GM10248 (cell line): ENCODE measurements around the gene SBDS.
"Not testable (repeated sequence)": the region's sequence is repeated elsewhere in the genome, so short reads cannot be mapped to it uniquely, and the experiment has no call there.

Experiments used
- CTCF ChIA-PET: fragments of 300-600 bp; sonication (Branson Sonifier 250); formaldehyde crosslinking; extraction: SDS; loops from one replicate; lab custom pipeline; 2021; ENCODE audit warnings: antibody characterized with exemption; lab: Yijun Ruan, JAX
- POLR2A ChIA-PET: fragments of 350-650 bp; sonication (Branson Sonifier 250); formaldehyde crosslinking; extraction: SDS; loops from one replicate; lab custom pipeline; 2020; ENCODE audit warnings: antibody characterized with exemption; lab: Yijun Ruan, JAX
- DNase-seq: peaks from one replicate; pipeline ENCODE4 v3.0.0; 2012; ENCODE audit errors: extremely low spot score
- TF ChIP-seq, protein P1 (sequence below): IDR thresholded peaks from 2 replicates; pipeline ENCODE4 v1.5.1; 2012; ENCODE audit warnings: mild to moderate bottlenecking, low read depth; ENCODE audit errors: extremely low read depth, missing control alignments, control extremely low read depth

The SBDS gene

DNA sequence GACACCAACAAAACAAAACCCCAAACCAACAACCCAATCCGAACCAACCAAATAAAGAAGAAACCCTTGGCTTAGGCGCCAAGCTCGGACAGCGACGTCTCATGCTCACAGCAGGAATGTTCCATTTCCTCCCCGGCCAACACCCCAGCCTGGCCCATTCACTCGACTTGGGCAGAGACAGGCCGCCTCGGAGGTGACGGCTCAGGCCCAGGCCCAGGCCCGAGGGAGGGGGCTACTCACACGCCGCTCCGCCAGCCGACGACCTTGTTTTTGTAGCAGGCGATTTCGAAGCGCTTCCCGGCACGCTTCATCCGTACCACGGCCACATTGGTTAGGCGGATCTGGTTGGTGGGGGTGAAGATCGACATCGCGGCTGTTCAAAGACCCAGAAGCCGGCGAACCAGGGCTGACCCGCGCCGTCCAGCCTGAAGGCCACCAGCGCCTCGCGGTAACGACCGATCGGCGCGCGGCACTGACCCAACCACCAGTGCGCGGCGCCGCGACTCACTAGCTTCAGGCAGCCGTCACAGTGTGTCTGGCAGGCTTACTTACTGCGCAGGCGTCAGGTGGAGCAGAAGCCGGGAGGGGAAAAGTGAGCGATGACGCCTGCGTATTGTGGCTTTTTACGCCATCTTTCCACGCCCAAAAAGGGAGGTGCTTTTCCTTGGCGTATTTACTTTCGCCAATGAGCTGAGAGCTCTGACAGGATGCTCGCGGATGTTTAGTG lies at the start of gene SBDS:
TSS of gene SBDS (minus strand) at position 537 of the 727 bp plus-strand sequence. CDS start at position 368, 169 bp downstream.
- ChIA-PET POLR2A (interaction anchor here (0.9 to 1.1 kb wide), 3 partner anchors 136 to 400 kb away, joined by 3 read pairs; no protein-coding TSS in a partner anchor), CTCF (interaction anchor here (1.9 kb wide), 1 partner anchor 255 kb away, joined by 3 read pairs; the partner anchor contains the start of gene RABGEF1)
- TF ChIP-seq, protein P1, sequence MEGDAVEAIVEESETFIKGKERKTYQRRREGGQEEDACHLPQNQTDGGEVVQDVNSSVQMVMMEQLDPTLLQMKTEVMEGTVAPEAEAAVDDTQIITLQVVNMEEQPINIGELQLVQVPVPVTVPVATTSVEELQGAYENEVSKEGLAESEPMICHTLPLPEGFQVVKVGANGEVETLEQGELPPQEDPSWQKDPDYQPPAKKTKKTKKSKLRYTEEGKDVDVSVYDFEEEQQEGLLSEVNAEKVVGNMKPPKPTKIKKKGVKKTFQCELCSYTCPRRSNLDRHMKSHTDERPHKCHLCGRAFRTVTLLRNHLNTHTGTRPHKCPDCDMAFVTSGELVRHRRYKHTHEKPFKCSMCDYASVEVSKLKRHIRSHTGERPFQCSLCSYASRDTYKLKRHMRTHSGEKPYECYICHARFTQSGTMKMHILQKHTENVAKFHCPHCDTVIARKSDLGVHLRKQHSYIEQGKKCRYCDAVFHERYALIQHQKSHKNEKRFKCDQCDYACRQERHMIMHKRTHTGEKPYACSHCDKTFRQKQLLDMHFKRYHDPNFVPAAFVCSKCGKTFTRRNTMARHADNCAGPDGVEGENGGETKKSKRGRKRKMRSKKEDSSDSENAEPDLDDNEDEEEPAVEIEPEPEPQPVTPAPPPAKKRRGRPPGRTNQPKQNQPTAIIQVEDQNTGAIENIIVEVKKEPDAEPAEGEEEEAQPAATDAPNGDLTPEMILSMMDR, result peak; percentile 6
- DNase-seq, result peak; percentile 79

DNA sequence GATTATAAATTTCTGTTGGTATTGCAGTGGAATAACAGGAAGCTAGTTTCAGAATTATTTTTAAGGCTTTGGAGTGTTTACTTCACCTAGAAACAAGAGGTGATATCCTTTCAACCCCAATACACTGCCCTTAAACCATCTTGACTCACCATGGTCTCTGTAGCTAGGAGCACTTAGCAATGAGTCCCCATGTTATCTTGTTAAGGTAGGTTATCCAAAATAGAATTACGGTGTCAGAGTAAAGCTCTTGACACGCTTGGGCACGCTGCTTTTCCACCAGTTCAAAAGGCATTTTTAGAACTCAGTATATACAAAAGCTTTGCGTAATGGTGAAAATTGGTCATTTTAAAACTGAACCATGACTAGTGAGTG lies 48.2 kb upstream of the SBDS start:
- DNase-seq, POLR2A ChIA-PET, CTCF ChIA-PET: not testable (repeated sequence)

DNA sequence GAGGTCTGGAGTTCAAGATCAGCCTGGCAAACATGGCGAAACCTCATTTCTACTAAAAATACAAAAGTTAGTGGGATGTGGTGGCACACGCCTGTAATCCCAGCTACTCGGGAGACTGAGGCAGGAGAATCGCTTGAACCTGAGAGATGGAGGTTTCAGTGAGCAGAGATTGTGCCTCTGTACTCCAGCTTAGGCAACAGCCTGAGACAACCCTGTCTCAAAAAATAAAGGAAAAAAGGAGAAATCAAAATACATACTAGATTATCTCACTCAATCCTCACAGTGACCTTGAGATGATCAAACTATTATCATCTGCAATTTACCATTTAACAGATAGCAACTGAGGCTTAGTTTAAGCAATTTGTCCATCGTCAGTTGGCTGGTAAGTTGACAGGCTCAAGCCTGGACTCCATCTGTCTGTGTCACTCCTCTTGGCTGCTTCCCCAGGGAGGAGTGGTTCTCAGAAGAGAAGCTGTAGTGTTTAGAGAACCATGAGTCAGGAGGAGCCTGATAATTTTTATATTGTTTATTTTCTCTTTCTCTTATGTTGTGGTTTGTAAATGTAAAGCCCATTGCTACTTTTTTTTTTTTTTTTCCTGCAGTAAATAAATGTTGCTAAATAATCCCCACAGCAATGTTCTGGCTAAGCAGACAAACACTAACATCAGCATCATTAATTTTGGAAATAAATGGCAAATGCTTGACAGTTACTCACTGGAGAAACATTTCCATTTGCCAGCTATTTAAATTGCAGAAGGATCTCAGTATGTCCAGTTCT lies 47.6 kb upstream of the SBDS start:
- POLR2A ChIA-PET, DNase-seq, CTCF ChIA-PET: not testable (repeated sequence)

DNA sequence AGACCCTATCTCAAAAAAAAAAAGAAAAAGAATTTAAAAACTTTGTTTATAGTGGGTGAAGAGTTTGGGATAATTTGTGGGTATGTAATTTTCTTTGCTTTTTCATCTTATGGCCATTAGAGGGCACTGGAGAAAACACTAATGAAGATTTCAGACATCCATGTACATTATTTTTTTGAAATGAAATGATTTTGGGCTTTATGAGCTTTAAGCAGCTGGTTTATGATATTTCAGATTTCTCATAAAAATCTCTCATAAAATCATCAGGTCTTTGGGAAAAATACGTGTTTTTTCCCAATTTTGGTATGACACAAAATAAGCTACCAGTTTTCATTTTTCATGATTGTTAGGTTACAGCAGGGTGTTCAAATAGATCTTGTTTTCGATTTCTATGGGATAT lies 45.4 kb upstream of the SBDS start:
- TF ChIP-seq, protein P1, result peak; percentile 15
- POLR2A ChIA-PET, result not testable (repeated sequence)

DNA sequence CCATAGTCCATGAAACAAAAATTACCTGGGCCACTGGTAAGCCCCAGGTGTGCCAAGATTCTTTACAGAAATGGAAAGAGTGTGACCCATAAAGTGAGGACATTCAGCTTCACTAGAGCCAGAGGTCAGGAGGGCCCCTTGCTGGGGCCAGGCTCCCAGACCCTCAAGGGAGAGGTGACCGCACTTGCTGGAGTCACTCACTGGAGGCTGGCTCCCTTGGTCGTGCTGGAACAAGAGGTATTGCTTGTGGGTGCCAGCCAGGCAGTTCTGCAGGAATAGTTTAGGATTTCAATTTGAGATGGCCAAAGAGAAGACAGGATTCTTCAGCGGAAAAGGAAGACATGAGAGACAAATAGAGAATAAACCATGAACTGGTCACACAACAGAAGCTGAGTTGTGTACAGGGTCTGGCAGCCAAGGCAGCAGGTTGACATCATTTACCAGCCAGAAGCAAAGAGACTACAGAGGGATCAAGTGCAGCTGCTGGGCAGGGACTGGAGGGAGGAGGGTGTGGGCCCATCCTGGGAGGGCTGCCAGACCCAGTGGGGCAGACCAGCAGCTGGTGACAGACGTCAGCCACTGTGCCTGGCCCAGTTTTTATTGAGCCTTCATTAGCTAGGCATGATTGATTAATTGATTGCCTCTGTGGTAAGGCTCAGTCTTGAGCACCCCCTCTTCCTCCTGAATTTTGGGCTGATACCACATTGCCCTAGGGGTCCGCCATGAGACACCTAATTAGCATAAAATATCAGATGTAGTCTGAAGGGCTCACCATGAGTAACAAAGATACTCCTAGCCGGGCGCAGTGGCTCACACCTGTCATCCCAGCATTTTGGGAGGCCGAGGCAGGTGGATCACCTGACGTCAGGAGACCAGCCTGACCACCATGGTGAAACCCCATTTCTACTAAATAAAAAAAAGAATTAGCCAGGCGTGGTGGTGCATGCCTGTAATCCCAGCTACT lies 41.3 kb upstream of the SBDS start:
- DNase-seq, POLR2A ChIA-PET, CTCF ChIA-PET: not testable (repeated sequence)

More for the DNA sequence above, 45.4 kb upstream of the SBDS start:
- DNase-seq, CTCF ChIA-PET: not testable (repeated sequence)

DNA sequence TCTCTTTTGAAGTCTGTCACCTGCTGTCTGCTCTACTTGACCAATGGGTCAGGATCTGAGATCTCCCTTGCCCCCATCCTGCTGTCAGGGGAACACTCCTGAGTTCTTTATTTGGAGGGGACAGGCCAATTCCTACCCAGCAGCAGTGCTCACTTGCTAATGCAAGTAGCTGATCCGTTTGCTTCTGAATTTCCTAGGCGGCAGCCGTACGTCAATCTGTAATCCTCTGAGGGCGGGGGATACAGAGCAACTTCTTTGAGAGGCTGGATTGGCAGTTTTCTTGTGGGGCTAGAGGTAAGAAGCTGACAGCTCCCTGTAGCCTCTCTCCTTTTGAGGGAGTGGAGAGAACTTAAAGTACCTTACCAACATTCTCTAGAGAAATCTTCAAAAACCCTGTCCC lies 37.9 kb upstream of the SBDS start:
- DNase-seq, result no peak
- ChIA-PET CTCF (no interaction called here), POLR2A (no interaction called here)
- TF ChIP-seq, protein P1, result no peak

DNA sequence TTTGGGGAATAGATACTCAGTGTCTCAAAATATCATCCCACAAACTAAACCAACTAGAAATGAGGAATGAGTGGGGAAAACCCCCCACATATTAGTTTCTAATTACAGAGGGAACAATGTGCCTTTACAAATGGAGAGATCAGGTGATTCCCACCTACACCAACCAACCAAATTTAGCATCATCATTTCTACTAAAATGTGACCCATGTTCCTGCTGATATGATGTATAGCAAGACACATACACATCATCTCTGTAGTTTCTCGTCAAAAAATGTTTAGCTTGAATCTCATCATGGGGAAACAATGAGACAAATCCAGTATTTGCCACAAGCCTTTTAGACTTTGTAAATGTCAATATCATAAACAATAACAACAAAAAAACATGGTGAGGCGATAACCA lies 36.3 kb upstream of the SBDS start:
- DNase-seq, CTCF ChIA-PET, POLR2A ChIA-PET: not testable (repeated sequence)

DNA sequence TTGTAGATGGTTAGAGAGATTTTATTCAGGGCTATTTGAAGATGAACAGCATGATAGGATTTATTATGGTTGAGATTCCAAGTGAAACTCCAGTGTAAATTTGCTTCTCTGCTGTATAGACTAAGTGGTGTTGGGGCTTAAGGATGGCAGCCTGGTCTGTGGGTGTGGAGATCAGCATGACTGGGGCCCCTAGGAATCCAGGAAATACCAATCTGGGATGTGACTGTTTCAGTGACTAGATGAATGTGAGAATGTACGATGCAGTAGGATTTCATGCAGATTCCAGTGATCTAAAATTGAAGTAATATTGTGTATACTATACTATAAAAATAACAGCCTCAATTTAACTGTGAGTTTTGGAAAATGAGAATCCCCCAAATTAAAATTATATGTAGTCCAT lies 30.1 kb upstream of the SBDS start:
- POLR2A ChIA-PET, DNase-seq, CTCF ChIA-PET: not testable (repeated sequence)

DNA sequence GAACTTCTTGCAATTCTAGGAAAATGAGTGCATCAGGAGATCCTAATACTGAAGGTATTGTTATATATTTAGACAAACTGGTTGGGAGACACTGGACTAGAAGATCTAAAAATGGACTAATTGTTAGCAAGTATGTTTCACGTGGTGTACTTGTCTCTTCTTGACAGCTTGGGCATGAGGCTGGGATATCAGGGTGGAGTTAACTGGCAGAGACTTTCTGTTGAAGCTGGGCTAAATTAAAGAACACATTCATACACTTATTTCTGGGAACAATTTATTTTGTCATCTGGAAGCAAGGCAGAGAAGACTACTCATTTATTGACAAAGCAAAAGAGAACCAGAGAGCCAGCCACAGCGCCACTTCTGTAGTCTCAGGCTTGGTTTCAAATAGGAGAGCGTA lies 27.1 kb upstream of the SBDS start:
- POLR2A ChIA-PET, result no interaction called here
- CTCF ChIA-PET, result no interaction called here
- DNase-seq, result no peak
- TF ChIP-seq, protein P1, result no peak
